Muscle layer of duodenum (tissue), 2 donors: ENCODE results near the gene ACOT6.
"Not testable (repeated sequence)": the region's sequence is repeated elsewhere in the genome, so short reads cannot be mapped to it uniquely, and the experiment has no call there.

ENCODE experiments used
- H3K27ac ChIP-seq: one replicate; pipeline ENCODE4 v1.7.0; 2013; ENCODE audit warnings: mild to moderate bottlenecking, low read length
- H3K27me3 ChIP-seq: one replicate; pipeline ENCODE4 v1.7.0; 2013; ENCODE audit warnings: low read depth, mild to moderate bottlenecking, control low read depth, low read length
- H3K36me3 ChIP-seq, 2 donors: one replicate each; pipeline ENCODE4 v1.7.0; 2013; ENCODE audit warnings: low read length in 2 of 2, control low read depth in 1 of 2, mild to moderate bottlenecking in 1 of 2; ENCODE audit not compliant: insufficient read depth in 2 of 2, control insufficient read depth in 1 of 2
- H3K4me1 ChIP-seq, 2 donors: one replicate each; pipeline ENCODE4 v1.7.0; 2013; ENCODE audit warnings: low read length in 2 of 2, mild to moderate bottlenecking in 2 of 2, control low read depth in 1 of 2, moderate library complexity in 1 of 2; ENCODE audit not compliant: insufficient read depth in 2 of 2, control insufficient read depth in 1 of 2
- H3K4me3 ChIP-seq, 2 donors: one replicate each; pipeline ENCODE4 v1.7.0; 2013; ENCODE audit warnings: low read length in 2 of 2, low read depth in 1 of 2, mild to moderate bottlenecking in 1 of 2
- H3K9me3 ChIP-seq, 2 donors: one replicate each; pipeline ENCODE4 v1.7.0; 2013; ENCODE audit warnings: low read length in 2 of 2, control low read depth in 1 of 2, mild to moderate bottlenecking in 1 of 2; ENCODE audit not compliant: control insufficient read depth in 1 of 2
- donor health status: healthy.

Gene ACOT6

GRCh38 chr14:73573740-73574139 is 38.6 kb upstream of the ACOT6 start:
- H3K9me3 ChIP-seq, H3K4me3 ChIP-seq, H3K27me3 ChIP-seq, H3K27ac ChIP-seq, H3K36me3 ChIP-seq, H3K4me1 ChIP-seq: not testable (repeated sequence)

DNA sequence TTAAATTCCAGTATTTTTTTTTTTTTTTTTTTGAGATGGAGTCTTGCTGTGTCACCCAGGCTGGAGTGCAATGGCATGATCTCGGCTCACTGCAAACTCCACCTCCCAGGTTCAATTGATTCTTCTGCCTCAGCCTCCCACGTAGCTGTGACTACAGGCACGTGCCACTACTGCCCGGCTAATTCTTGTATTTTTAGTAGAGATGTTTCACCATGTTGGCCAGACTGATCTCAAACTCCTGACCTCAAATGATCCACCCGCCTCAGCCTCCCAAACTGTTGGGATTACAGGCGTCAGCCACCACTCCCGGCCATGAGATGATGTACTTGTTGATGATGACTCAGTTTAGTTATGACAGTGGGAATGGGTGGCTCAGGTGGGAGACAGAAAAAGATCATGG is 38.1 kb upstream of the ACOT6 start:
- H3K27ac ChIP-seq, H3K4me1 ChIP-seq: not testable (repeated sequence)

DNA sequence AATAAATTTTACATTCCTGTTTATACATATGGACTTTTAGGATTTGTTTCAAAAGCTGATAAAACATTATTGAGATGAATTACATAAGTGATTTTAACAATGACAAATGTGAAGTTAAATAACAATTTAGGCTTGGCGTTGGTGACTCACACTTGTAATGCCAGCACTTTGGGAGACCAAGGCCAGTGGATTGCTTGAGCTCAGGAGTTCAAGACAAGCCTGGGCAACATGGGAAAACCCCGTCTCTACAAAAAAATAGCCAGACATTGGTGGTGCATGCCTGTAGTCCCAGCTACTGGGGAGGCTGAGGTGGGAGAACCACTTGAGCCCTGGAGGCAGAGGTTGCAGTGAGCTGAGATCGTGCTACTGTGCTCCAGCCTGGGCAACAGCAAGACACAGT is 35.9 kb upstream of the ACOT6 start:
- H3K27me3 ChIP-seq = no peaks in the 10 kb centered on the region
- no peaks in the 10 kb centered on the region for H3K9me3 ChIP-seq
- peaks cover 0 to 13% of the 10 kb centered on the region in 2 donors for H3K36me3 ChIP-seq
- H3K4me3 ChIP-seq = no peak overlapping the region
- H3K4me1 ChIP-seq = peaks cover 0 to 4% of the 10 kb centered on the region in 2 donors
- H3K27ac ChIP-seq = no peak overlapping the region

More for the DNA sequence above, 38.1 kb upstream of the ACOT6 start:
- H3K9me3 ChIP-seq, H3K27me3 ChIP-seq, H3K36me3 ChIP-seq, H3K4me3 ChIP-seq: not testable (repeated sequence)

- not testable (repeated sequence) for H3K27me3 ChIP-seq, H3K4me3 ChIP-seq, H3K4me1 ChIP-seq, H3K27ac ChIP-seq, H3K9me3 ChIP-seq
- H3K36me3 ChIP-seq = peaks cover 0 to 13% of the 10 kb centered on the region in 2 donors
Measured at GRCh38 chr14:73577214-73577613, 35.1 kb upstream of the ACOT6 start.

GRCh38 chr14:73582102-73582979 is 30.0 kb upstream of the ACOT6 start:
- not testable (repeated sequence) for H3K27ac ChIP-seq, H3K9me3 ChIP-seq, H3K4me1 ChIP-seq, H3K27me3 ChIP-seq, H3K4me3 ChIP-seq
- H3K36me3 ChIP-seq = peaks cover 0 to 15% of the 10 kb centered on the region in 2 donors

- Histone ChIP-seq H3K9me3 (no peaks in the 10 kb centered on the region), H3K27ac (no peak overlapping the region), H3K4me3 (no peak overlapping the region)
Measured at GRCh38 chr14:73588695-73589094, 23.6 kb upstream of the ACOT6 start.

GRCh38 chr14:73589116-73589515 is 23.2 kb upstream of the ACOT6 start:
- no peak overlapping the region for H3K27ac ChIP-seq
- no peaks in the 10 kb centered on the region for H3K4me1 ChIP-seq
- no peak overlapping the region for H3K4me3 ChIP-seq
- no peaks in the 10 kb centered on the region for H3K9me3 ChIP-seq
- no peaks in the 10 kb centered on the region for H3K36me3 ChIP-seq
- no peaks in the 10 kb centered on the region for H3K27me3 ChIP-seq

More at GRCh38 chr14:73588695-73589094, 23.6 kb upstream of the ACOT6 start:
- Histone ChIP-seq H3K27me3 (no peaks in the 10 kb centered on the region), H3K4me1 (no peaks in the 10 kb centered on the region), H3K36me3 (no peaks in the 10 kb centered on the region)

- not testable (repeated sequence) for H3K36me3 ChIP-seq, H3K27ac ChIP-seq, H3K9me3 ChIP-seq, H3K4me3 ChIP-seq, H3K4me1 ChIP-seq, H3K27me3 ChIP-seq
Measured at GRCh38 chr14:73590673-73591004, 21.7 kb upstream of the ACOT6 start.

- Histone ChIP-seq H3K27ac (no peak within 1 kb of the TSS), H3K4me3 (peak within 1 kb of the TSS; percentile 59 to 88), H3K27me3 (no peaks in the 10 kb centered on the region), H3K9me3 (no peaks in the 10 kb centered on the region), H3K4me1 (no peaks in the 10 kb centered on the region), H3K36me3 (no peaks in the 10 kb centered on the region)
Measured at GRCh38 chr14:73591690-73592449, 20.4 kb upstream of the ACOT6 start, which contains the start of gene ACOT4. TSS of gene ACOT4 (plus strand) at chr14:73591873. CDS start at chr14:73591960, 87 bp downstream.

- no peaks in the 10 kb centered on the region for H3K27me3 ChIP-seq
- no peaks in the 10 kb centered on the region for H3K9me3 ChIP-seq
- H3K36me3 ChIP-seq = no peaks in the 10 kb centered on the region
- H3K27ac ChIP-seq = no peak overlapping the region
- H3K4me1 ChIP-seq = no peaks in the 10 kb centered on the region
- H3K4me3 ChIP-seq = no peak overlapping the region
Measured at GRCh38 chr14:73594491-73594890, 17.8 kb upstream of the ACOT6 start.

DNA sequence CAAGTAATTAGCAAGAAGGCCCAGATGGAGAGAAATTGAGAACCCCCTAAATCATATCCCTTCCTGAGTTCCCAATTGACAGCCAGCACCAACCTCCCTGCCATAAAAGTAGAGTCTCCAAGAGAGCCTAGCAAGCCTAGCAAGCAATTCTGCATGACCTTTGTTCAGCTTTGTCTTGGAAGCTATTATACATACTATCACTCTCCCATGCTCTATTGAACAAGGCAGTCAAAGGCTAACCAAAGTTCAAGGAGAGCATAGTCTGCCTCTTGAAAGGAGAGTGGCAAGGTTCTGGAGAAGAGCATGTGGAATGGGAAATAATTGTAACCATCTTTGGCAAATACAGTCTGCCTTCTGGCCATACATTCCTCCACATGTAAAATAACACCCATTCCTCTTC is 12.8 kb upstream of the ACOT6 start:
- Histone ChIP-seq H3K27ac (no peak overlapping the region), H3K27me3 (no peaks in the 10 kb centered on the region), H3K36me3 (no peaks in the 10 kb centered on the region), H3K4me1 (no peaks in the 10 kb centered on the region), H3K9me3 (no peaks in the 10 kb centered on the region), H3K4me3 (no peak overlapping the region)
